ENCODE data around the gene TAF15. TPM values are rescaled to one million over a fixed set of nuclear protein-coding genes. Genes with fewer than 3 reads are reported as not detected.

Gene TAF15
- 113 and 125 TPM in 2 replicates for polyA plus RNA-seq (2013)

DNA sequence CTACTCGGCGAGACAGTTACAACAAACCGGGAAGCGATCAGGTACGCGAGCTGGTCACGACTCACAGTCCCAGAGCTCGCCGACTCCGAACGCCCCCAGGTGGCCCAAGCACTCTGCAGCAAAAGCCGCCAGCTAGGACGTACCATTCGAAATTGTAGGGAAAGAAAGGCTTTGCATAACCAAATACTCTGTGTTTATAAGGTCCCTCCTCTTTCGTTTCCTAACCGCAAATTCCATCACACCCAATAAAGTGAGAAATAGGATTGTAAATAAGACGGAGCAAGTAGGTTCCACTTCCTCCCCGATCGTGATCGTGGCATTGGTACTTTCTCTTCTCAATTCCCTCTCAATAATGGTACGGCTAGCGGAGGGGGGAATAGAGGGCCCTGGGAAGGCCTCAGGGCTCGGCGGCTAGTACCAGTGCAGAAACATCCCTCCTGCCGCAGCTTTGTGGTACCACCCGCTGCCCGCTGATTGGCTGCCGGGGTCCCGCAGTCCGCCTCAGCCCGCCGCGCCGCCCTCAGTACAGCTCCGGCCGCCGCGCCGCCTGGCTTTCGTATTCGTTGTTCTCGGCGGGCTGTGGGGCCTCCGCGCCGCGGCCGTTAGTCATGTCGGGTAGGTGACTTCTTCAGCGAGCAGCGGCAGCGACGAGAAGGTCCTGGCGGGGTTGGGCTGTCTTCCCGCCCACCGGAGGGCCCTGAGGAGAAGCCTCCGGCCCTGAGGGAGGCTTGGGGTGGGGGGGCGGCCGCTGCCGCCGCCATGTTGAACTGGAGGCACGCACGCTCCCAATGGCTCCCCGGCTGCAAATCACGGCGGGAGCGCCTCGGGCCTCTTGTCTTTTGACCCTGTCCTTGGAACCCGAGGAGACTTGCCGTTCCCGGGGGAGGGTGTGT lies at the start of gene TAF15:
TAF15 (plus strand) TSS at position 523 of the 893 bp plus-strand sequence; CDS start at position 609, 86 bp downstream.
- peak within 1 kb of the TSS; percentile 98 for H3K4me3 ChIP-seq (ENCODE audit: low read depth, low read length)
- H4K8ac ChIP-seq (ENCODE audit: low read depth, low read length), result peak within 1 kb of the TSS; percentile 86
- H3K79me2 ChIP-seq (ENCODE audit: control insufficient read depth, insufficient read depth, low read length, poor library complexity), result peaks cover 17% of the 10 kb centered on the region
- H3K27ac ChIP-seq (ENCODE audit: low read depth, low read length), result peak within 1 kb of the TSS; percentile 95
- H3K79me1 ChIP-seq (ENCODE audit: low read length), result peaks cover 8% of the 10 kb centered on the region
- H4K91ac ChIP-seq (ENCODE audit: low read depth, low read length), result peak within 1 kb of the TSS; percentile 62
- H3K4ac ChIP-seq (ENCODE audit: low read depth, low read length), result peak within 1 kb of the TSS; percentile 64
- no peak within 1 kb of the TSS for H2BK12ac ChIP-seq (ENCODE audit: low read length)
- peaks cover 1% of the 10 kb centered on the region for H3K9me3 ChIP-seq (ENCODE audit: insufficient read depth, low read depth, low read length)
- H4K12ac ChIP-seq (ENCODE audit: low read depth, low read length), result peak within 1 kb of the TSS; percentile 78
- no CpG with 5 or more reads among the region's 71 CpGs for WGBS (ENCODE audit: extremely low coverage, insufficient coverage, insufficient read length)
- H2BK120ac ChIP-seq (ENCODE audit: insufficient read depth, low read length, poor library complexity), result peak within 1 kb of the TSS; percentile 47
- H2AFZ ChIP-seq (ENCODE audit: insufficient read depth, low read length, poor library complexity), result peak within 1 kb of the TSS; percentile 59
- no peaks in the 10 kb centered on the region for H3K36me3 ChIP-seq (ENCODE audit: control insufficient read depth in 1 of 2, insufficient read depth in 2 of 2, low read length in 2 of 2)
- peak; percentile 97 to 98 for DNase-seq
- peak within 1 kb of the TSS; percentile 99 for H3K9ac ChIP-seq (ENCODE audit: low read length)
- peak within 1 kb of the TSS; percentile 80 for H3K14ac ChIP-seq (ENCODE audit: low read length)
- H3K23ac ChIP-seq (ENCODE audit: low read length), result no peak within 1 kb of the TSS
- H2BK5ac ChIP-seq (ENCODE audit: low read depth, low read length, poor library complexity), result peak within 1 kb of the TSS; percentile 85
- peak within 1 kb of the TSS; percentile 92 for H3K18ac ChIP-seq (ENCODE audit: low read length)
- no peak within 1 kb of the TSS for H2AK5ac ChIP-seq (ENCODE audit: low read length)
- H3K4me2 ChIP-seq (ENCODE audit: low read length), result peak within 1 kb of the TSS; percentile 86
- no peaks in the 10 kb centered on the region for H3K27me3 ChIP-seq (ENCODE audit: insufficient read depth, low read length)
- H3K4me1 ChIP-seq (ENCODE audit: control insufficient read depth in 1 of 2, insufficient read depth in 2 of 2, low read length in 2 of 2), result peaks cover 3 to 5% of the 10 kb centered on the region in 2 experiments

GRCh38 chr17:35760587-35760986 lies 48.7 kb upstream of the TAF15 start, which contains the start of gene C17orf50:
C17orf50 (plus strand) TSS chr17:35760887; CDS start chr17:35760942, 55 bp downstream.
- Histone ChIP-seq H3K9ac (ENCODE audit: low read length) (no peak within 1 kb of the TSS), H4K12ac (ENCODE audit: low read depth, low read length) (no peak within 1 kb of the TSS), H3K14ac (ENCODE audit: low read length) (no peak within 1 kb of the TSS), H4K8ac (ENCODE audit: low read depth, low read length) (no peak within 1 kb of the TSS), H3K18ac (ENCODE audit: low read length) (no peak within 1 kb of the TSS), H3K4me1 (ENCODE audit: control insufficient read depth in 1 of 2, insufficient read depth in 2 of 2, low read length in 2 of 2) (peaks cover 11 to 13% of the 10 kb centered on the region in 2 experiments), H3K27ac (ENCODE audit: low read depth, low read length) (no peak within 1 kb of the TSS), H3K23ac (ENCODE audit: low read length) (no peak within 1 kb of the TSS), H2AFZ (ENCODE audit: insufficient read depth, low read length, poor library complexity) (no peak within 1 kb of the TSS), H3K79me1 (ENCODE audit: low read length) (no peaks in the 10 kb centered on the region), H3K9me3 (ENCODE audit: insufficient read depth, low read depth, low read length) (no peaks in the 10 kb centered on the region), H4K91ac (ENCODE audit: low read depth, low read length) (no peak within 1 kb of the TSS), H3K27me3 (ENCODE audit: insufficient read depth, low read length) (no peaks in the 10 kb centered on the region), H2AK5ac (ENCODE audit: low read length) (no peak within 1 kb of the TSS), H2BK12ac (ENCODE audit: low read length) (no peak within 1 kb of the TSS), H3K79me2 (ENCODE audit: control insufficient read depth, insufficient read depth, low read length, poor library complexity) (no peaks in the 10 kb centered on the region), H3K36me3 (ENCODE audit: control insufficient read depth in 1 of 2, insufficient read depth in 2 of 2, low read length in 2 of 2) (no peaks in the 10 kb centered on the region), H3K4me3 (ENCODE audit: low read depth, low read length) (no peak within 1 kb of the TSS), H2BK5ac (ENCODE audit: low read depth, low read length, poor library complexity) (no peak within 1 kb of the TSS), H3K4ac (ENCODE audit: low read depth, low read length) (no peak within 1 kb of the TSS), H2BK120ac (ENCODE audit: insufficient read depth, low read length, poor library complexity) (no peak within 1 kb of the TSS), H3K4me2 (ENCODE audit: low read length) (no peak within 1 kb of the TSS)
- no peak for DNase-seq
- WGBS (ENCODE audit: extremely low coverage, insufficient coverage, insufficient read length), result no CpG with 5 or more reads among the region's 1 CpG

DNA sequence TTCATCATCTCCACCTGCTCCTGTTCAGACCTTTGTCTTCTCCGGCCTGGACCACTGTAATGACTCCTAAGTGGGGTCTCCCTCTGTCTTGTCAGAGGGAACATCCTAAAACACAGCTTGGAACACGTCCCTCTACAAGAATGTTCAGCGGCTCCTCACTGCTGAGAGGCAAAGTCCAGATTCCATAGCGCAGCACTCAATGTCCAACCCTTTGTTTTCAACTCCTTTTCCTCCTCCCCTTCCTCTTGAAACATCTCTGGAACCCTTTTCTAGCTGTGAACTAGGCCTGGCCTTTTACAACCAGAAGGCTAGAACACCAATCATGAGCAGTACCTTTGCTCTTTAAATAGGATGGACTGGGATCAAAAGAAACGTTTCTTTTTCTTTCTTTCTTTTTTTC lies 47.7 kb upstream of the TAF15 start:
- Histone ChIP-seq H3K4me2 (ENCODE audit: low read length) (no peak overlapping the region), H4K91ac (ENCODE audit: low read depth, low read length) (no peak overlapping the region)
- no CpG with 5 or more reads among the region's 5 CpGs for WGBS (ENCODE audit: extremely low coverage, insufficient coverage, insufficient read length)

DNA sequence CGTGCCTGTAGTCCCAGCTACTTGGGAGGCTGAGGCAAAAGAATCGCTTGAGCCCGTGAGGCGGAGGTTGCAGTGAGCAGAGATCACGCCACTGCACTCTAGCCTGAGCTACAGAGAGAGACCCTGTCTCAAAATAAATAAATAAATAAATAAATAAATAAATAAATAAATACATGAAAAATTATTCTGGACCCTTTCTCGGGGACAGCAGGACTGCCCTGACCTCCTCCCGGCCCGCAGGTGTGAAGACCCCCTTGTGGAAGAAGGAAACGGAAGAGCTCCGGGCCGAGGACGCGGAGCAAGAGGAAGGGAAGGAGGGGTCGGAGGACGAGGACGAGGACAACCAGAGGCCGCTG lies 45.5 kb upstream of the TAF15 start:
- no peaks in the 10 kb centered on the region for H3K79me2 ChIP-seq (ENCODE audit: control insufficient read depth, insufficient read depth, low read length, poor library complexity)
- no peak overlapping the region for H3K14ac ChIP-seq (ENCODE audit: low read length)
- no peak overlapping the region for H4K12ac ChIP-seq (ENCODE audit: low read depth, low read length)
- no peak overlapping the region for H4K91ac ChIP-seq (ENCODE audit: low read depth, low read length)
- no peak overlapping the region for H3K4ac ChIP-seq (ENCODE audit: low read depth, low read length)
- H3K4me3 ChIP-seq (ENCODE audit: low read depth, low read length), result no peak overlapping the region
- no peak overlapping the region for H2BK12ac ChIP-seq (ENCODE audit: low read length)
- no peaks in the 10 kb centered on the region for H3K9me3 ChIP-seq (ENCODE audit: insufficient read depth, low read depth, low read length)
- no CpG with 5 or more reads among the region's 17 CpGs for WGBS (ENCODE audit: extremely low coverage, insufficient coverage, insufficient read length)
- peak overlapping the region; percentile 65 for H3K4me2 ChIP-seq (ENCODE audit: low read length)
- no peak overlapping the region for H2BK5ac ChIP-seq (ENCODE audit: low read depth, low read length, poor library complexity)
- peaks cover 2% of the 10 kb centered on the region for H3K79me1 ChIP-seq (ENCODE audit: low read length)
- H3K27me3 ChIP-seq (ENCODE audit: insufficient read depth, low read length), result no peaks in the 10 kb centered on the region
- DNase-seq, result no peak
- no peaks in the 10 kb centered on the region for H3K36me3 ChIP-seq (ENCODE audit: control insufficient read depth in 1 of 2, insufficient read depth in 2 of 2, low read length in 2 of 2)
- H2AK5ac ChIP-seq (ENCODE audit: low read length), result no peak overlapping the region
- no peak overlapping the region for H3K18ac ChIP-seq (ENCODE audit: low read length)
- no peak overlapping the region for H4K8ac ChIP-seq (ENCODE audit: low read depth, low read length)
- H2BK120ac ChIP-seq (ENCODE audit: insufficient read depth, low read length, poor library complexity), result no peak overlapping the region
- no peak overlapping the region for H3K27ac ChIP-seq (ENCODE audit: low read depth, low read length)
- peaks cover 15 to 24% of the 10 kb centered on the region in 2 experiments for H3K4me1 ChIP-seq (ENCODE audit: control insufficient read depth in 1 of 2, insufficient read depth in 2 of 2, low read length in 2 of 2)
- H3K23ac ChIP-seq (ENCODE audit: low read length), result no peak overlapping the region
- H2AFZ ChIP-seq (ENCODE audit: insufficient read depth, low read length, poor library complexity), result no peak overlapping the region
- no peak overlapping the region for H3K9ac ChIP-seq (ENCODE audit: low read length)

More for the DNA sequence above, 47.7 kb upstream of the TAF15 start:
- DNase-seq, result no peak
- H3K23ac ChIP-seq (ENCODE audit: low read length), result no peak overlapping the region
- H3K9ac ChIP-seq (ENCODE audit: low read length), result no peak overlapping the region
- H3K79me1 ChIP-seq (ENCODE audit: low read length), result peaks cover under 1% of the 10 kb centered on the region
- no peak overlapping the region for H2BK12ac ChIP-seq (ENCODE audit: low read length)
- H2BK120ac ChIP-seq (ENCODE audit: insufficient read depth, low read length, poor library complexity), result no peak overlapping the region
- no peak overlapping the region for H2BK5ac ChIP-seq (ENCODE audit: low read depth, low read length, poor library complexity)
- no peak overlapping the region for H3K4me3 ChIP-seq (ENCODE audit: low read depth, low read length)
- no peak overlapping the region for H3K14ac ChIP-seq (ENCODE audit: low read length)
- peaks cover 15 to 23% of the 10 kb centered on the region in 2 experiments for H3K4me1 ChIP-seq (ENCODE audit: control insufficient read depth in 1 of 2, insufficient read depth in 2 of 2, low read length in 2 of 2)
- no peak overlapping the region for H4K8ac ChIP-seq (ENCODE audit: low read depth, low read length)
- H4K12ac ChIP-seq (ENCODE audit: low read depth, low read length), result no peak overlapping the region
- no peak overlapping the region for H2AFZ ChIP-seq (ENCODE audit: insufficient read depth, low read length, poor library complexity)
- H3K27ac ChIP-seq (ENCODE audit: low read depth, low read length), result no peak overlapping the region
- no peak overlapping the region for H3K18ac ChIP-seq (ENCODE audit: low read length)
- H2AK5ac ChIP-seq (ENCODE audit: low read length), result no peak overlapping the region
- no peaks in the 10 kb centered on the region for H3K27me3 ChIP-seq (ENCODE audit: insufficient read depth, low read length)
- no peaks in the 10 kb centered on the region for H3K36me3 ChIP-seq (ENCODE audit: control insufficient read depth in 1 of 2, insufficient read depth in 2 of 2, low read length in 2 of 2)
- H3K9me3 ChIP-seq (ENCODE audit: insufficient read depth, low read depth, low read length), result no peaks in the 10 kb centered on the region
- H3K79me2 ChIP-seq (ENCODE audit: control insufficient read depth, insufficient read depth, low read length, poor library complexity), result no peaks in the 10 kb centered on the region
- no peak overlapping the region for H3K4ac ChIP-seq (ENCODE audit: low read depth, low read length)

All from trophoblast cell (in vitro differentiated cells and primary cell).